ENCODE results near the gene UBE3A. TPM values are rescaled to one million over a fixed set of nuclear protein-coding genes. Genes with fewer than 3 reads are reported as not detected.

Gene UBE3A
- total RNA-seq, 3 donors from 2014 or later (not counting 1 experiment from before 2014, with no cell fraction given) = 119 to 131 (median 122) TPM

- Histone ChIP-seq H3K27me3 (ENCODE audit: control insufficient read depth, insufficient read depth, low read length) (no peaks in the 10 kb centered on the region), H3K4me1 (ENCODE audit: control insufficient read depth, insufficient read depth, low read length) (no peaks in the 10 kb centered on the region), H3K9me3 (ENCODE audit: control insufficient read depth, insufficient read depth, low read length) (no peaks in the 10 kb centered on the region), H3K27ac (ENCODE audit: low read length) (no peak overlapping the region), H3K4me3 (ENCODE audit: low read length) (no peak overlapping the region), H3K36me3 (ENCODE audit: control insufficient read depth, insufficient read depth, low read length) (peaks cover 49% of the 10 kb centered on the region)
- Mint-ChIP-seq H3K36me3 (peaks cover 33% of the 10 kb centered on the region), H3K9me3 (no peaks in the 10 kb centered on the region), H3K4me1 (peaks cover 11 to 20% of the 10 kb centered on the region in 2 donors), H3K27me3 (ENCODE audit: low read depth in 2 of 2) (no peaks in the 10 kb centered on the region), H3K4me3 (no peak overlapping the region), H3K27ac (peak overlapping the region in 1 of 2 donors; percentile 12)
- ATAC-seq (no peak), DNase-seq (no peak)
- TF ChIP-seq CTCF (IDR thresholded peaks at IDR 0.05) = no peak
- intact Hi-C loops (cut with micrococcal nuclease) = loop anchor here (10.0 kb wide), 1 partner anchor 53 kb away; no protein-coding TSS in a partner anchor
- WGBS (ENCODE audit: insufficient coverage) = 85% methylated on average over 1 of the region's 1 CpG
These were observed 66.5 kb downstream of the UBE3A start for GRCh38 chr15:25372298-25372697.

DNA sequence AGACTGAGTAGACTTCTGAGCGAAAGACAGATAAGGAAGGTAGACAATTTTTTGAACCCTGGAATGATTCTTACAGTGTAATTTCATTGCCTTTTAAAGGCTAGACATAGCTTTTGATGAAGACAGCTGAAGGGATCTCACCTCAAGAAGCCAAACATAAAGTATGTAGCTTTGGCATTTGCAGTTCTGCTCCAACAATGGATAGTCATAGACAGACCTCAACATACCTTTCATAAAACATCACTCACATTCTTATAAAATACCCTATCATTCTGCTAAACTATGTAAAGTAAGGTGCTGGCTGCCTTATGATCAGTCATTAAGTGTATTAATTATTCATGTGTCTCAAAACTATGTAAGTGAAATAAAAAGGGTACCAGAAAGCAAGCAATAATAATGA, 70.0 kb downstream of the UBE3A start:
- intact Hi-C loops (cut with micrococcal nuclease) = no loop called here
- H3K9me3 Mint-ChIP-seq = no peaks in the 10 kb centered on the region
- peaks cover 22 to 36% of the 10 kb centered on the region in 2 donors for H3K4me1 Mint-ChIP-seq
- no peaks in the 10 kb centered on the region for H3K27me3 Mint-ChIP-seq (ENCODE audit: low read depth in 2 of 2)
- no peak overlapping the region for H3K27ac Mint-ChIP-seq
- Histone ChIP-seq H3K36me3 (ENCODE audit: control insufficient read depth, insufficient read depth, low read length) (peaks cover 34% of the 10 kb centered on the region), H3K27me3 (ENCODE audit: control insufficient read depth, insufficient read depth, low read length) (no peaks in the 10 kb centered on the region), H3K27ac (ENCODE audit: low read length) (no peak overlapping the region), H3K4me3 (ENCODE audit: low read length) (no peak overlapping the region), H3K4me1 (ENCODE audit: control insufficient read depth, insufficient read depth, low read length) (no peaks in the 10 kb centered on the region), H3K9me3 (ENCODE audit: control insufficient read depth, insufficient read depth, low read length) (no peaks in the 10 kb centered on the region)
- H3K4me3 Mint-ChIP-seq = no peak overlapping the region
- ATAC-seq (no peak), DNase-seq (no peak)
- WGBS (ENCODE audit: insufficient coverage) = 100% methylated on average over 1 of the region's 1 CpG
- peaks cover 22% of the 10 kb centered on the region for H3K36me3 Mint-ChIP-seq
- TF ChIP-seq CTCF (IDR thresholded peaks at IDR 0.05) = no peak

- ATAC-seq = peak; percentile 35 to 71 (median 55)
- no peaks in the 10 kb centered on the region for H3K4me1 ChIP-seq (ENCODE audit: control insufficient read depth, insufficient read depth, low read length)
- intact Hi-C loops (cut with micrococcal nuclease) = no loop called here
- peaks cover 21 to 27% of the 10 kb centered on the region in 2 donors for H3K4me1 Mint-ChIP-seq
- H3K9me3 Mint-ChIP-seq = no peaks in the 10 kb centered on the region
- no peaks in the 10 kb centered on the region for H3K9me3 ChIP-seq (ENCODE audit: control insufficient read depth, insufficient read depth, low read length)
- 63% methylated on average over 1 of the region's 1 CpG for whole genome bisulfite sequencing (ENCODE audit: insufficient coverage)
- H3K4me3 ChIP-seq (ENCODE audit: low read length) = no peak overlapping the region
- H3K27me3 ChIP-seq (ENCODE audit: control insufficient read depth, insufficient read depth, low read length) = no peaks in the 10 kb centered on the region
- H3K36me3 Mint-ChIP-seq = peaks cover 14% of the 10 kb centered on the region
- no peaks in the 10 kb centered on the region for H3K27me3 Mint-ChIP-seq (ENCODE audit: low read depth in 2 of 2)
- no peak overlapping the region for H3K27ac ChIP-seq (ENCODE audit: low read length)
- DNase-seq = no peak
- no peak overlapping the region for H3K4me3 Mint-ChIP-seq
- peaks cover 20% of the 10 kb centered on the region for H3K36me3 ChIP-seq (ENCODE audit: control insufficient read depth, insufficient read depth, low read length)
- TF ChIP-seq CTCF (IDR thresholded peaks at IDR 0.05) = no peak
- H3K27ac Mint-ChIP-seq = peak overlapping the region; percentile 29 to 64
These were observed 72.8 kb downstream of the UBE3A start for GRCh38 chr15:25366058-25366457.

DNA sequence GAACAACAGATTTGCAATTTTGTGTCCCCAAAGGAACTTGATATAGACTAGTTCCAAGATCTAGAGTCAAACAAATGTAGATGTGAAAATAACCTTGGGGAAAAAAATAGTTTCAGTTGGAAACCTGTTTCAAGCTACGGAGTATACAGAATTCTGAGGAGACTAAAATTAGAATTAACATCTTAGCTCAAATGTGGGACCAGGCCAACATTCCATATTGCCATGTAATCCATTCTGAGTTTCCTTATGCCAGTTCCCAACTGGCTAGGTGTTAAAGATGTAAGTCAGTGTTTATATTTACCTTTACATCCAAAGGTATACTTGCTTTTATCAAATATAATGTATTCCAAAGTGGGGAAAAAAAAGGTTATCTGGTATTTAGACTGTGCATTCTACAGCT, 76.3 kb downstream of the UBE3A start:
- no peaks in the 10 kb centered on the region for H3K36me3 Mint-ChIP-seq

More for the DNA sequence above, 76.3 kb downstream of the UBE3A start:
- Histone ChIP-seq H3K36me3 (ENCODE audit: control insufficient read depth, insufficient read depth, low read length) (peaks cover 13% of the 10 kb centered on the region), H3K9me3 (ENCODE audit: control insufficient read depth, insufficient read depth, low read length) (no peaks in the 10 kb centered on the region), H3K27ac (ENCODE audit: low read length) (no peak overlapping the region), H3K27me3 (ENCODE audit: control insufficient read depth, insufficient read depth, low read length) (no peaks in the 10 kb centered on the region), H3K4me1 (ENCODE audit: control insufficient read depth, insufficient read depth, low read length) (no peaks in the 10 kb centered on the region), H3K4me3 (ENCODE audit: low read length) (no peak overlapping the region)
- peaks cover 11 to 23% of the 10 kb centered on the region in 2 donors for H3K4me1 Mint-ChIP-seq
- ATAC-seq (no peak), DNase-seq (no peak)
- no peak overlapping the region for H3K4me3 Mint-ChIP-seq
- no peak for TF ChIP-seq CTCF (IDR thresholded peaks at IDR 0.05)
- WGBS (ENCODE audit: insufficient coverage) = 100% methylated on average over 1 of the region's 1 CpG
- intact Hi-C loops (cut with micrococcal nuclease) = no loop called here
- H3K9me3 Mint-ChIP-seq = no peaks in the 10 kb centered on the region
- no peak overlapping the region for H3K27ac Mint-ChIP-seq
- no peaks in the 10 kb centered on the region for H3K27me3 Mint-ChIP-seq (ENCODE audit: low read depth in 2 of 2)
